Measurements from ENCODE around the gene HTR6.

- no peak for TF ChIP-seq EZH2 (IDR thresholded peaks at IDR 0.05; ENCODE audit: insufficient read depth, poor library complexity, severe bottlenecking)
- TF ChIP-seq EZH2phosphoT487 (IDR thresholded peaks at IDR 0.05; ENCODE audit: insufficient read depth, low read depth) = no peak
Measured at GRCh38 chr1:19690342-19690741, 25.7 kb downstream of the HTR6 start.
